Measurements from ENCODE around the gene TLDC2.

Gene TLDC2

GRCh38 chr20:36861875-36862801, 13.8 kb upstream of the TLDC2 start:
- Histone ChIP-seq H3K36me3 (ENCODE audit: low read depth) (peaks cover 32% of the 10 kb centered on the region), H3K27me3 (ENCODE audit: insufficient read depth, poor library complexity, severe bottlenecking) (no peaks in the 10 kb centered on the region), H3K4me1 (ENCODE audit: insufficient read depth, poor library complexity, severe bottlenecking) (peaks cover 44% of the 10 kb centered on the region), H3K9me3 (ENCODE audit: severe bottlenecking) (no peaks in the 10 kb centered on the region), H3K27ac (ENCODE audit: poor library complexity, severe bottlenecking) (peak overlapping the region; percentile 92), H3K4me3 (ENCODE audit: severe bottlenecking) (peak overlapping the region; percentile 97)
- TF ChIP-seq CTCF (IDR thresholded peaks at IDR 0.05; ENCODE audit: poor library complexity, severe bottlenecking): no peak
- ATAC-seq (ENCODE audit: low read depth) (peak; percentile 74), DNase-seq (ENCODE audit: low spot score) (peak; percentile 100)

GRCh38 chr20:36862857-36863668, 12.9 kb upstream of the TLDC2 start:
- ATAC-seq (ENCODE audit: low read depth) (no peak), DNase-seq (ENCODE audit: low spot score) (no peak)
- no peak for TF ChIP-seq CTCF (IDR thresholded peaks at IDR 0.05; ENCODE audit: poor library complexity, severe bottlenecking)
- Histone ChIP-seq H3K4me3 (ENCODE audit: severe bottlenecking) (peak overlapping the region; percentile 97), H3K36me3 (ENCODE audit: low read depth) (peaks cover 28% of the 10 kb centered on the region), H3K9me3 (ENCODE audit: severe bottlenecking) (no peaks in the 10 kb centered on the region), H3K4me1 (ENCODE audit: insufficient read depth, poor library complexity, severe bottlenecking) (peaks cover 35% of the 10 kb centered on the region), H3K27ac (ENCODE audit: poor library complexity, severe bottlenecking) (peak overlapping the region; percentile 92), H3K27me3 (ENCODE audit: insufficient read depth, poor library complexity, severe bottlenecking) (no peaks in the 10 kb centered on the region)

- Histone ChIP-seq H3K4me1 (ENCODE audit: insufficient read depth, poor library complexity, severe bottlenecking) (peaks cover 15% of the 10 kb centered on the region), H3K27ac (ENCODE audit: poor library complexity, severe bottlenecking) (no peak overlapping the region), H3K27me3 (ENCODE audit: insufficient read depth, poor library complexity, severe bottlenecking) (no peaks in the 10 kb centered on the region), H3K4me3 (ENCODE audit: severe bottlenecking) (no peak overlapping the region), H3K36me3 (ENCODE audit: low read depth) (peaks cover 16% of the 10 kb centered on the region), H3K9me3 (ENCODE audit: severe bottlenecking) (no peaks in the 10 kb centered on the region)
- DNase-seq (ENCODE audit: low spot score) (no peak), ATAC-seq (ENCODE audit: low read depth) (no peak)
- TF ChIP-seq CTCF (IDR thresholded peaks at IDR 0.05; ENCODE audit: poor library complexity, severe bottlenecking): no peak
Observed at GRCh38 chr20:36865076-36865860, 10.7 kb upstream of the TLDC2 start.

GRCh38 chr20:36865861-36866149, 10.1 kb upstream of the TLDC2 start:
- DNase-seq (ENCODE audit: low spot score): no peak
- H3K27me3 ChIP-seq (ENCODE audit: insufficient read depth, poor library complexity, severe bottlenecking): no peaks in the 10 kb centered on the region
- H3K27ac ChIP-seq (ENCODE audit: poor library complexity, severe bottlenecking): no peak overlapping the region
- no peak for TF ChIP-seq CTCF (IDR thresholded peaks at IDR 0.05; ENCODE audit: poor library complexity, severe bottlenecking)
- no peak overlapping the region for H3K4me3 ChIP-seq (ENCODE audit: severe bottlenecking)
- peaks cover 10% of the 10 kb centered on the region for H3K36me3 ChIP-seq (ENCODE audit: low read depth)
- H3K9me3 ChIP-seq (ENCODE audit: severe bottlenecking): no peaks in the 10 kb centered on the region
- no peak for ATAC-seq (ENCODE audit: low read depth)
- peaks cover 10% of the 10 kb centered on the region for H3K4me1 ChIP-seq (ENCODE audit: insufficient read depth, poor library complexity, severe bottlenecking)

Measured in RWPE2 (cell line).